H9 (cell line): Measurements from ENCODE around the gene FBXO31. TPM values are rescaled to one million over a fixed set of nuclear protein-coding genes. Genes with fewer than 3 reads are reported as not detected.

Experiments used
- DNase-seq: peaks from one replicate; pipeline ENCODE4 v3.0.0-alpha.2; 2017
- H2AFZ ChIP-seq: one replicate; pipeline ENCODE4 v1.6.1; 2013; ENCODE audit warnings: mild to moderate bottlenecking, low read length, control low read depth, moderate library complexity
- H2AK5ac ChIP-seq: 2 replicates; pipeline ENCODE4 v1.6.1; 2013; ENCODE audit warnings: low read length, control low read depth, mixed read lengths; ENCODE audit not compliant: insufficient read length
- H2BK120ac ChIP-seq: one replicate; pipeline ENCODE4 v1.6.1; 2013; ENCODE audit warnings: low read depth, mild to moderate bottlenecking, low read length, control low read depth, inconsistent platforms; ENCODE audit not compliant: poor library complexity, severe bottlenecking
- H2BK12ac ChIP-seq: 2 replicates; pipeline ENCODE4 v1.6.1; 2013; ENCODE audit warnings: low read length, control low read depth, mixed read lengths, low read depth; ENCODE audit not compliant: insufficient read length
- H2BK15ac ChIP-seq: 2 replicates; pipeline ENCODE4 v1.6.1; 2013; ENCODE audit warnings: low read depth, low read length, control low read depth
- H2BK20ac ChIP-seq: one replicate; pipeline ENCODE4 v1.6.1; 2013; ENCODE audit warnings: low read depth, mild to moderate bottlenecking, low read length, control low read depth, inconsistent platforms; ENCODE audit not compliant: poor library complexity, severe bottlenecking
- H2BK5ac ChIP-seq: 2 replicates; pipeline ENCODE4 v1.6.1; 2013; ENCODE audit warnings: low read length, control low read depth, mixed read lengths; ENCODE audit not compliant: insufficient read length
- H3K14ac ChIP-seq: 2 replicates; pipeline ENCODE4 v1.6.1; 2013; ENCODE audit warnings: low read length, control low read depth; ENCODE audit not compliant: insufficient read depth
- H3K18ac ChIP-seq: 2 replicates; pipeline ENCODE4 v1.6.1; 2013; ENCODE audit warnings: low read depth, mild to moderate bottlenecking, mixed read lengths, low read length, control low read depth; ENCODE audit not compliant: insufficient read length
- H3K23ac ChIP-seq: 2 replicates; pipeline ENCODE4 v1.6.1; 2013; ENCODE audit warnings: low read length, control low read depth, mixed read lengths, low read depth; ENCODE audit not compliant: insufficient read length
- H3K23me2 ChIP-seq: 2 replicates; pipeline ENCODE4 v1.6.1; 2013; ENCODE audit warnings: low read depth, mild to moderate bottlenecking, mixed read lengths, low read length, control low read depth; ENCODE audit not compliant: insufficient read length, poor library complexity, severe bottlenecking
- H3K27ac ChIP-seq: 2 replicates; pipeline ENCODE4 v1.5.1; 2013; ENCODE audit warnings: low read length, control low read depth, mixed read lengths, low read depth; ENCODE audit not compliant: insufficient read length
- H3K27me3 ChIP-seq: 2 replicates; pipeline ENCODE4 v1.6.1; 2013; ENCODE audit warnings: low read length, control low read depth, inconsistent platforms; ENCODE audit not compliant: insufficient read depth
- H3K4ac ChIP-seq: 2 replicates; pipeline ENCODE4 v1.6.1; 2013; ENCODE audit warnings: low read depth, mild to moderate bottlenecking, control low read depth, inconsistent platforms, low read length, moderate library complexity
- H3K4me1 ChIP-seq: 2 replicates; pipeline ENCODE4 v1.6.1; 2013; ENCODE audit warnings: low read length, control low read depth, inconsistent platforms; ENCODE audit not compliant: insufficient read depth
- H3K4me2 ChIP-seq: 2 replicates; pipeline ENCODE4 v1.6.1; 2013; ENCODE audit warnings: low read length, control low read depth, mixed read lengths; ENCODE audit not compliant: insufficient read length, insufficient read depth
- H3K56ac ChIP-seq: 2 replicates; pipeline ENCODE4 v1.6.1; 2013; ENCODE audit warnings: low read depth, mild to moderate bottlenecking, mixed read lengths, low read length, control low read depth; ENCODE audit not compliant: insufficient read length
- H3K79me1 ChIP-seq: 2 replicates; pipeline ENCODE4 v1.6.1; 2013; ENCODE audit warnings: low read depth, mild to moderate bottlenecking, moderate library complexity, low read length, control low read depth, inconsistent platforms; ENCODE audit not compliant: insufficient read depth, poor library complexity, severe bottlenecking
- H3K79me2 ChIP-seq: 2 replicates; pipeline ENCODE4 v1.6.1; 2013; ENCODE audit warnings: low read length, control low read depth, inconsistent platforms; ENCODE audit not compliant: insufficient read depth
- H3K9ac ChIP-seq: 2 replicates; pipeline ENCODE4 v1.6.1; 2013; ENCODE audit warnings: low read length, control low read depth, mixed read lengths; ENCODE audit not compliant: insufficient read length; ENCODE audit errors: extremely low read depth
- H3K9me3 ChIP-seq: one replicate; pipeline ENCODE4 v1.6.1; 2013; ENCODE audit warnings: low read depth, low read length, inconsistent platforms; ENCODE audit not compliant: control insufficient read depth
- H3T11ph ChIP-seq: one replicate; pipeline ENCODE4 v1.6.1; 2013; ENCODE audit warnings: mild to moderate bottlenecking, low read length, control low read depth, inconsistent platforms
- H4K20me1 ChIP-seq: one replicate; pipeline ENCODE4 v1.6.1; 2013; ENCODE audit not compliant: control insufficient read depth, insufficient read length, insufficient read depth
- H4K5ac ChIP-seq: 2 replicates; pipeline ENCODE4 v1.6.1; 2013; ENCODE audit warnings: low read depth, mild to moderate bottlenecking, mixed read lengths, low read length, control low read depth; ENCODE audit not compliant: insufficient read length
- H4K8ac ChIP-seq: replicated peaks from 2 replicates; pipeline ENCODE4 v1.6.1; 2013; ENCODE audit warnings: low read length, control low read depth, mixed read lengths, low read depth; ENCODE audit not compliant: insufficient read length
- H4K91ac ChIP-seq: 2 replicates; pipeline ENCODE4 v1.6.1; 2013; ENCODE audit warnings: low read depth, mild to moderate bottlenecking, moderate library complexity, mixed read lengths, low read length, control low read depth; ENCODE audit not compliant: insufficient read length
- H3K27ac Mint-ChIP-seq, 3 experiments: 2 replicates in 2 of 3; 3 replicates in 1 of 3; pipeline ENCODE4 v1.8.0; 2020 to 2021; ENCODE audit warnings: mixed read lengths in 3 of 3, mild to moderate bottlenecking in 1 of 3, moderate library complexity in 1 of 3
- H3K27me3 Mint-ChIP-seq: 2 replicates; pipeline ENCODE4 v1.8.0; 2021; ENCODE audit warnings: low read depth, mild to moderate bottlenecking, moderate library complexity, mixed read lengths
- H3K36me3 Mint-ChIP-seq, 3 experiments: 2 replicates in 2 of 3; 3 replicates in 1 of 3; pipeline ENCODE4 v1.8.0; 2020 to 2021; ENCODE audit warnings: low read depth in 3 of 3, mixed read lengths in 3 of 3; ENCODE audit not compliant: insufficient read depth in 1 of 3
- H3K4me1 Mint-ChIP-seq, 2 experiments: 2 replicates each; pipeline ENCODE4 v1.8.0; 2020; ENCODE audit warnings: mixed read lengths in 2 of 2
- H3K4me3 Mint-ChIP-seq, 2 experiments: 2 replicates in 1 of 2; 3 replicates in 1 of 2; pipeline ENCODE4 v1.8.0; 2020 to 2021; ENCODE audit warnings: mild to moderate bottlenecking in 2 of 2, mixed read lengths in 2 of 2, moderate library complexity in 1 of 2
- H3K9me3 Mint-ChIP-seq, 2 experiments: 2 replicates in 1 of 2; 3 replicates in 1 of 2; pipeline ENCODE4 v1.8.0; 2020; ENCODE audit warnings: mild to moderate bottlenecking in 2 of 2, mixed read lengths in 2 of 2, moderate library complexity in 1 of 2
- CTCF ChIP-seq: fragments of 200-600 bp; sonication (generic); conservative IDR thresholded peaks from 3 replicates; pipeline ENCODE4 v1.8.0; 2021; ENCODE audit warnings: antibody characterized with exemption, mild to moderate bottlenecking
- WGBS: extraction: QIAGEN DNeasy Blood & Tissue Kit; methylation state at CpG from one replicate; pipeline ENCODE4 v1.1.7; 2013; ENCODE audit warnings: missing lambda C conversion rate, low lambda C conversion rate, mixed read lengths; ENCODE audit not compliant: insufficient read length; ENCODE audit errors: extremely low coverage; 5-methylcytosine and 5-hydroxymethylcytosine counted together
- total RNA-seq: library from RNA; stranded (reverse); gene quantifications from 2 replicates; pipeline ENCODE4 v1.2.1, GENCODE V29; 2021

FBXO31 gene
- total RNA-seq, 1 experiment from 2014 or later, result 24.2 TPM

GRCh38 chr16:87392821-87393679 lies 9.5 kb upstream of the FBXO31 start:
- DNase-seq, result peak; percentile 50
- Histone ChIP-seq H2AFZ (no peak overlapping the region), H3K23me2 (peaks cover 4% of the 10 kb centered on the region), H3K4ac (no peak overlapping the region), H3K4me1 (peaks cover 3% of the 10 kb centered on the region; the same call in 1 of the 2 replicates), H4K91ac (no peak overlapping the region), H3T11ph (no peak overlapping the region), H3K14ac (no peak overlapping the region), H2BK15ac (no peak overlapping the region), H2AK5ac (no peak overlapping the region), H2BK12ac (no peak overlapping the region), H2BK20ac (no peak overlapping the region), H3K27me3 (no peaks in the 10 kb centered on the region), H3K56ac (no peak overlapping the region), H4K8ac (no peak overlapping the region), H3K18ac (no peak overlapping the region), H3K4me2 (peak overlapping the region; percentile 78), H3K27ac (no peak overlapping the region), H4K5ac (no peak overlapping the region), H4K20me1 (no peaks in the 10 kb centered on the region), H3K79me1 (peaks cover 2% of the 10 kb centered on the region), H3K9ac (peak overlapping the region; percentile 40), H3K23ac (no peak overlapping the region), H2BK5ac (no peak overlapping the region), H3K79me2 (peaks cover 2% of the 10 kb centered on the region; the same call in 1 of the 2 replicates), H2BK120ac (no peak overlapping the region), H3K9me3 (no peaks in the 10 kb centered on the region)
- no CpG with 5 or more reads among the region's 53 CpGs for WGBS
- Mint-ChIP-seq H3K4me3 (peak overlapping the region; percentile 79 to 88), H3K36me3 (peaks cover 0 to 8% (median 0%) of the 10 kb centered on the region in 3 experiments; a peak in 4 of 7 replicates), H3K27me3 (peaks cover 2% of the 10 kb centered on the region; the same call in 1 of the 2 replicates), H3K27ac (peak overlapping the region in 2 of 3 experiments; percentile 55 to 81; a peak in 2 of 7 replicates), H3K9me3 (no peaks in the 10 kb centered on the region; a peak in 1 of 5 replicates), H3K4me1 (peaks cover 25 to 27% of the 10 kb centered on the region in 2 experiments)
- no peak; the same call in 2 of the 3 replicates for TF ChIP-seq CTCF
